HepG2 (cell line): ENCODE measurements around the gene CDK17. TPM values are rescaled to one million over a fixed set of nuclear protein-coding genes. Genes with fewer than 3 reads are reported as not detected.
A peak's percentile ranks its signal among the peaks of the same experiment; 100 is the strongest.

Experiments
- ATAC-seq: fragments of 200-7000 bp; cut with Tn5 transposase; 3 replicates; pipeline ENCODE4 v1.9.1; 2020; ENCODE audit warnings: mild to moderate bottlenecking, moderate library complexity
- BruUV-seq: library from RNA; stranded (reverse); fragments of 400-500 nt; replicated peaks from 2 replicates; lab custom pipeline; 2021; lab: Mats Ljungman, UMichigan
- CTCF ChIA-PET: fragments of 300-600 bp; formaldehyde crosslinking; extraction: SDS; loops from one replicate; lab custom pipeline; 2021; ENCODE audit warnings: low total read pairs, inconsistent platforms, low intra/inter-chr PET ratio; lab: Yijun Ruan, JAX
- POLR2A ChIA-PET: fragments of 350-600 bp; sonication (Branson Sonifier 250); formaldehyde crosslinking; loops from one replicate; lab custom pipeline; 2020; ENCODE audit warnings: antibody characterized with exemption, inconsistent platforms; lab: Yijun Ruan, JAX
- DNase-seq: peaks from one replicate; pipeline ENCODE4 v3.0.0-alpha.2; 2015; ENCODE audit warnings: low spot score
- FAIRE-seq: peaks from 3 replicates; lab custom pipeline; 2011; peaks lifted over from hg19 to GRCh38; lab: Jason Lieb, UNC
- H2AFZ ChIP-seq: one replicate; pipeline ENCODE4 v1.6.1; 2011; ENCODE audit warnings: low read length, inconsistent platforms
- H3K27ac ChIP-seq: fragments of 300-600 bp; 3 replicates; pipeline ENCODE4 v1.8.0; 2011; ENCODE audit warnings: mixed run types, mild to moderate bottlenecking, mixed read lengths, low read length, inconsistent platforms; ENCODE audit not compliant: insufficient read depth; ENCODE audit errors: extremely low read length
- H3K27me3 ChIP-seq, 2 experiments: fragments of 200-600 bp in 1 of 2; 2 replicates in 1 of 2; 3 replicates in 1 of 2; pipeline versions ENCODE4 v1.6.0 to v1.8.0; 2011; ENCODE audit warnings: low read length in 2 of 2, mild to moderate bottlenecking in 2 of 2, moderate library complexity in 2 of 2, inconsistent platforms in 1 of 2; ENCODE audit not compliant: insufficient read depth in 2 of 2, control insufficient read depth in 1 of 2
- H3K36me3 ChIP-seq, 2 experiments: fragments of 200-600 bp in 1 of 2; replicated peaks in 1 of 2; 2 replicates in 1 of 2; 3 replicates in 1 of 2; pipeline versions ENCODE4 v1.5.1 to v1.8.0; 2011; ENCODE audit warnings: low read length in 2 of 2, inconsistent platforms in 1 of 2; ENCODE audit not compliant: insufficient read depth in 2 of 2, control insufficient read depth in 1 of 2
- H3K4me1 ChIP-seq: 2 replicates; pipeline ENCODE4 v1.5.1; 2012; ENCODE audit warnings: low read length, inconsistent platforms; ENCODE audit not compliant: insufficient read depth
- H3K4me2 ChIP-seq: 2 replicates; pipeline ENCODE4 v1.6.0; 2011; ENCODE audit warnings: low read depth, low read length, inconsistent platforms
- H3K4me3 ChIP-seq, 3 experiments: fragments of 200-600 bp in 1 of 3; sonication (generic), shearing (Covaris generic) in 1 of 3; replicated peaks in 1 of 3; 2 replicates each; pipeline ENCODE4 v1.5.1; 2011 to 2016; ENCODE audit warnings: low read length in 3 of 3, inconsistent platforms in 2 of 3, low read depth in 2 of 3, mild to moderate bottlenecking in 2 of 3, control low read depth in 1 of 3, mixed read lengths in 1 of 3; ENCODE audit not compliant: insufficient read depth in 1 of 3
- H3K79me2 ChIP-seq: one replicate; pipeline ENCODE4 v1.6.1; 2011; ENCODE audit warnings: low read length, inconsistent platforms; ENCODE audit not compliant: insufficient read depth
- H3K9ac ChIP-seq: 2 replicates; pipeline ENCODE4 v1.6.0; 2011; ENCODE audit warnings: mild to moderate bottlenecking, low read depth, low read length, inconsistent platforms; ENCODE audit not compliant: insufficient read depth
- H3K9me3 ChIP-seq: 2 replicates; pipeline ENCODE4 v1.5.1; 2012; ENCODE audit warnings: mild to moderate bottlenecking, low read length
- H4K20me1 ChIP-seq: 2 replicates; pipeline ENCODE4 v1.6.0; 2011; ENCODE audit warnings: inconsistent platforms, mild to moderate bottlenecking, low read length, moderate library complexity; ENCODE audit not compliant: insufficient read depth
- ATF6 ChIP-seq: sonication (generic); formaldehyde crosslinking; conservative IDR thresholded peaks from 2 replicates; pipeline ENCODE4 v1.4.0; 2020; ENCODE audit warnings: missing genetic modification reagents
- KLF9 ChIP-seq: IDR thresholded peaks from 2 replicates; pipeline ENCODE4 v1.6.1; 2016; ENCODE audit warnings: low read depth
- PAXIP1 ChIP-seq: sonication (generic); formaldehyde crosslinking; conservative IDR thresholded peaks from 2 replicates; pipeline ENCODE4 v1.4.0; 2020; ENCODE audit warnings: mild to moderate bottlenecking, missing genetic modification reagents, moderate library complexity
- SOX13 ChIP-seq, 3 experiments: fragments of 450-650 bp in 1 of 3; sonication (generic) in 1 of 3; formaldehyde crosslinking in 1 of 3; IDR thresholded peaks in 2 of 3; conservative IDR thresholded peaks in 1 of 3; 2 replicates each; pipeline versions ENCODE4 v1.5.0 to v1.6.1; 2016 to 2020; ENCODE audit warnings: antibody characterized with exemption in 1 of 3, mild to moderate bottlenecking in 1 of 3, missing compliant biosample characterization in 1 of 3, missing genetic modification reagents in 1 of 3, moderate library complexity in 1 of 3
- SSRP1 ChIP-seq: IDR thresholded peaks from 2 replicates; pipeline ENCODE4 v1.6.1; 2016; ENCODE audit warnings: control low read depth
- THYN1 ChIP-seq: sonication (generic); formaldehyde crosslinking; IDR thresholded peaks from 2 replicates; pipeline ENCODE4 v1.8.1; 2023; ENCODE audit warnings: low read depth, mild to moderate bottlenecking, moderate library complexity, missing genetic modification reagents, borderline replicate concordance
- XRCC5 ChIP-seq: fragments of 200-400 bp; formaldehyde crosslinking; optimal IDR thresholded peaks from 2 replicates; pipeline ENCODE3; 2017; ENCODE audit warnings: mild to moderate bottlenecking, low read length
- ZFP90 ChIP-seq: sonication (generic); formaldehyde crosslinking; IDR thresholded peaks from 2 replicates; pipeline ENCODE4 v1.8.0; 2022; ENCODE audit warnings: missing genetic modification reagents, mild to moderate bottlenecking, inconsistent platforms, borderline replicate concordance
- ZNF674 ChIP-seq: sonication (generic); formaldehyde crosslinking; IDR thresholded peaks from 2 replicates; pipeline ENCODE4 v1.5.0; 2020; ENCODE audit warnings: low read depth, mild to moderate bottlenecking, missing genetic modification reagents
- ZNF687 ChIP-seq: sonication (generic); formaldehyde crosslinking; IDR thresholded peaks from 2 replicates; pipeline ENCODE4 v1.5.1; 2020; ENCODE audit warnings: mild to moderate bottlenecking, missing genetic modification reagents, moderate library complexity
- ZNF891 ChIP-seq: sonication (generic); formaldehyde crosslinking; IDR thresholded peaks from 2 replicates; pipeline ENCODE4 v1.5.0; 2020; ENCODE audit warnings: mild to moderate bottlenecking, missing genetic modification reagents
- WGBS: methylation state at CpG from one replicate; pipeline ENCODE4 v1.1.6; 2017; ENCODE audit warnings: low lambda C conversion rate; 5-methylcytosine and 5-hydroxymethylcytosine counted together
- in situ Hi-C: cut with HindIII; loops from 2 replicates; pipeline ENCODE4 v1.10.0; 2017; ENCODE audit warnings: low pct_unique_long_range_greater_than_20kb; ENCODE audit not compliant: extremely low pct_ligation_motif_present
- intact Hi-C: fragments of 100-400 bp; cut with micrococcal nuclease; formaldehyde crosslinking; loops from one replicate; pipeline ENCODE4 v1.10.0; 2022; ENCODE audit not compliant: unreplicated experiment
- polyA plus RNA-seq, 8 experiments: library from polyadenylated mRNA; depleted of rRNA in 3 of 8; stranded (reverse) in 7 of 8; unstranded in 1 of 8; fragments of >200 nt; fragmentation: Illumina TruSeq in 4 of 8; extraction: Trizol in 4 of 8; gene quantifications; 2 replicates each; pipeline versions ENCODE4 v1.2.1 to v1.2.3, GENCODE V29; 2011 to 2016; ENCODE audit warnings: low read depth in 4 of 8, missing spikeins in 1 of 8, mixed read lengths in 1 of 8; ENCODE audit not compliant: insufficient read depth in 1 of 8
- total RNA-seq, 5 experiments: library from RNA; depleted of rRNA; stranded (reverse); fragments of >200 nt; fragmentation: Illumina TruSeq; extraction: Trizol; gene quantifications; 2 replicates each; pipeline ENCODE4 v1.2.3, GENCODE V29; 2016; ENCODE audit warnings: low read depth in 1 of 5

The CDK17 gene
- total and polyA plus RNA-seq, 2 of the 13 experiments (the other 11 are each of a cell fraction or from before 2014, with no cell fraction given): 9.9 to 22.3 TPM

- H3K4me3 ChIP-seq: no peak overlapping the region
- H3K36me3 ChIP-seq: peaks cover 0 to 7% of the 10 kb centered on the region in 2 experiments; a peak in 2 of 5 replicates
- no TSS peak for BruUV-seq
- FAIRE-seq: no peak
- no peak for ATAC-seq
- no peaks in the 10 kb centered on the region for H4K20me1 ChIP-seq
- no peak overlapping the region for H3K27ac ChIP-seq
- peaks cover 25% of the 10 kb centered on the region for H3K79me2 ChIP-seq
- CTCF ChIA-PET: no interaction called here
- no peak overlapping the region; the same call in 1 of the 2 replicates for H3K4me2 ChIP-seq
- H2AFZ ChIP-seq: no peak overlapping the region
- peaks cover 47% of the 10 kb centered on the region for H3K4me1 ChIP-seq
- WGBS: 49% methylated on average over 2 of the region's 2 CpGs
- no peaks in the 10 kb centered on the region for H3K27me3 ChIP-seq
- in situ Hi-C loops (no loop called here), intact Hi-C loops (no loop called here)
- 0 out of 2 replicates have a peak, but pooled peaks cover 4% of the 10 kb centered on the region for H3K9me3 ChIP-seq
- H3K9ac ChIP-seq: no peak overlapping the region
- peak; percentile 55 for DNase-seq
- POLR2A ChIA-PET: no interaction called here
- no peak for TF ChIP-seq SOX13 (IDR thresholded peaks at IDR 0.05)
- peak in 1 of 2 experiments; percentile 87; a peak in 2 of 4 replicates for TF ChIP-seq SOX13 (CRISPR knock-in tag; conservative IDR thresholded peaks at IDR 0.05 in 1 of 2, IDR thresholded peaks at IDR 0.05 in 1 of 2)
- TF ChIP-seq ZNF674 (CRISPR knock-in tag): no peak
- TF ChIP-seq ZNF891: no peak
- no peak for TF ChIP-seq ZNF687 (CRISPR knock-in tag)
- peak; percentile 28; the same call in 1 of the 2 replicates for TF ChIP-seq PAXIP1
- no peak for TF ChIP-seq ZFP90
- TF ChIP-seq XRCC5: no peak
- no peak for TF ChIP-seq SSRP1 (CRISPR knock-in tag)
- no peak for TF ChIP-seq ATF6 (CRISPR knock-in tag)
- no peak for TF ChIP-seq KLF9
- TF ChIP-seq THYN1 (CRISPR knock-in tag): no peak
Measured at GRCh38 chr12:96334502-96334901, 65.7 kb downstream of the CDK17 start.
